ENCODE results near the gene GNPDA1.
"Not testable (repeated sequence)": the region's sequence is repeated elsewhere in the genome, so short reads cannot be mapped to it uniquely, and the experiment has no call there.

GNPDA1 gene

DNA sequence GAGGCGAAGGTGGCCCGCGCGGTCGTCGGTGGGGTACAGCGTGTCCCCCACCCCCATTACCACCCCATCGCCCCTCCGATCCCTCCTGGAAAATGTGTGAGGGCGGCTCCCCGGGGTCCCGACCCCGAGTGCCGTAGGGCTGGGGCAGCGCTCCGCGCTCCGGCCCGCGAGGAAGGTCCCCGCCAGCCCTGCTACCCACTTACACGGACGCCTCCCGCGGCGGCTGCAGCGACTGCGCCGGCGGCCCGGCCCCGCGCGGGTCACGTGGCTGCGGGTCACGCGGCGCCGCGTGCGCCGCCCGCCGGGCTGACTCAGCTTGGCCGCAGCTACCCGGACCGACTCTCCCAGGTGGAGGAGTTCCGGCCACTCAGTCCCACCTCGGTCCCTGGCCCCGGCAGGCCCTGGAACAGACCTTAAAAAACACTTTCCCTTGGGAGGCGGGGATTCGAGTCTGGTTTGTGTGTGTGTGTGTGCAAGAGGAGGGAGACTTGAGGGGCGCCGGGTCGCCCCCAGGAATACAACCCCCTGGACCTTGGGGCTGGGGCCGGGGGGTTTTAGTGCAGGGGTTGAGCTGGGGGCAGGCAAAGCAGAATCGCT is at the start of gene GNPDA1:
TSS of gene GNPDA1 (minus strand) at position 236 of the 597 bp plus-strand sequence. CDS start 992 bp downstream, outside the sequence.
- no peak for DNase-seq (ENCODE audit: low read depth, low spot score)

DNA sequence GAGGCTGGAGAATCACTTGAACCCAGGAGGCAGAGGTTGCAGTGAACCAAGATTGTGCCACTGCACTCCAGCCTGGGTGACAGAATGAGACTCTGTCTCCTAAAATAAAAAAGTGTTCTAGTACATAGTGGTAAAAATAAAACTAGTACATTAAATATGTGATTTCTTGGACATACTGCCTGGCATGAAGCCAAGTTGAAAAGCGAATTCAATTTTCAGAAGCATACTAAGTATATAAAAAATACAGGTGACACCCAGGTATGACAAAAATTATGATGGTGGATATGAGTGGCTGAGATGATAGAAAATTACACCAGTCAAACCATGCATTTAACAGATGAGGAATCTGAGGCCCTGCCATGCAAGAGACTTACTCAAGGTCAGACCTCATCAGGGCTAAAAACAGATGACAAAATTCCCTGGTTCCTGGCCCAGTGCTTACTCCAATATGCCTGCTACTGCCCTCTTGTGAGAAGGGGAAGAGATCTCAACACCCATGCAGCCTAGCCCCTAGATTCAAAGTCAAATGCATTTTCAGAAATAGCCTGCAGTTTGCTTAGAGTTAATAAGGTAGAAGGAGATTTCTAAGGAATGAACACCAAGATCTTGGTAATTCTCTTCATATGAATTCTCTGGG is 46.6 kb upstream of the GNPDA1 start:
- no peak for DNase-seq (ENCODE audit: low read depth, low spot score)

GRCh38 chr5:142057697-142058056 is 44.9 kb upstream of the GNPDA1 start:
- no peak for DNase-seq (ENCODE audit: low read depth, low spot score)

GRCh38 chr5:142056816-142057696 is 44.2 kb upstream of the GNPDA1 start:
- no peak for DNase-seq (ENCODE audit: low read depth, low spot score)

DNA sequence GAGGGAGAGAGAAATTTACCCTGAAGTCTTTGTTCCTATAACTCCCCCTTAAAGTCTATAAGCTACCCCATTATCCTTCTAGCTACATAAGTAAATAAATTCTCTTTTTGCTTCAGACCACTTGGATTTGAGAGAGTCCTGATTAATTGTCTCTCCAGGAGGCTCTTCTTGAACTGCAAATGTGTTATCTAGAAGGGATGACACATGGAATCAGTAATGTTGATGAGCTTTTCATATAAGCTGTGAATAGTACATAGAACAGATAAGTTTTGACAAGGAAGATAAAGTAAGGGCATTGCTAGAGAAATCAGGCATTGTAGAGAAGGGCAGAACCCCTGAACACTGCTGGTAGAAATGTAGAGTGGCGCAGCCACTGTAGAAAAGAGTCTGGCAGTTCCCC is 42.5 kb upstream of the GNPDA1 start:
- no peak for DNase-seq (ENCODE audit: low read depth, low spot score)

- DNase-seq (ENCODE audit: low read depth, low spot score) = no peak
Observed at GRCh38 chr5:142053426-142054151, 40.8 kb upstream of the GNPDA1 start.

DNA sequence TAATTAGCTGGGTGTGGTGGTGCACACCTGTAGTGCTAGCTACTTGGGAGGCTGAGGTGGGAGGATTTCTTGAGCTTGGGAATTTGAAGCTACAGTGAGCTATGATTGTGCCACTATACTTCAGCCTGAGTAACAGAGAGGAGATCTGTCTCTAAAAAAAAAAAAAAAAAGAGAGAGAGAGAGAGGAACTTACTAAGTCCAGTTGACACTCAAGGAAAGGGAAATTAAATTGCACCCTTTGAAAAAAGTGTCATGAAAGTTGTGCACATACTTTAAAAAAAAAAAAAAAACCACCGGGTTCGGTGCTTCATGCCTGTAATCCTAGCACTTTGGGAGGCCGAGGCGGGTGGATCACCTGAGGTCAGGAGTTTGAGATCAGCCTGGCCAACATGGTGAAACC is 39.2 kb upstream of the GNPDA1 start:
- DNase-seq (ENCODE audit: low read depth, low spot score) = not testable (repeated sequence)

GRCh38 chr5:142048272-142048671 is 35.4 kb upstream of the GNPDA1 start:
- DNase-seq (ENCODE audit: low read depth, low spot score) = no peak

- no peak for DNase-seq (ENCODE audit: low read depth, low spot score)
Observed at GRCh38 chr5:142046191-142046590, 33.4 kb upstream of the GNPDA1 start.

- not testable (repeated sequence) for DNase-seq (ENCODE audit: low read depth, low spot score)
Observed at GRCh38 chr5:142040881-142041280, 28.1 kb upstream of the GNPDA1 start.

DNA sequence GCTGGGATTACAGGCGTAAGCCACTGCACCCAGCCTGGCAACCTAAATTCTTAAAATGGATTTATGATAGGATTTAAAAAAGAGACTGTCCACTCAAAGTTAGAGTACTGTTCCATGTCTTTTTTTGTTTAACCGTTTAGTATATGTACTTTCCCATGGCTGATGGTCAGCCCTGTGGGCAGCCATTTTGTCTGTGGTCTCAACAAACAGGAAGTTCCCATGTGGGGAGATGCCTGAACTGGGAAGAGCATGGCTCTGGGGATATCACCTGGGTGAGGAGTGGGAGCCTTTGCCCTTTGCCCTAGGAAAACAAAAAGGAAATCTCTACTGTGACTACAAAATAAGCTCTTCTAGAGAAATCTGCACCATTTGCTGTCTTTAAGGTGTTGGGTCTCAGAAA is 27.5 kb upstream of the GNPDA1 start:
- DNase-seq (ENCODE audit: low read depth, low spot score) = no peak

DNA sequence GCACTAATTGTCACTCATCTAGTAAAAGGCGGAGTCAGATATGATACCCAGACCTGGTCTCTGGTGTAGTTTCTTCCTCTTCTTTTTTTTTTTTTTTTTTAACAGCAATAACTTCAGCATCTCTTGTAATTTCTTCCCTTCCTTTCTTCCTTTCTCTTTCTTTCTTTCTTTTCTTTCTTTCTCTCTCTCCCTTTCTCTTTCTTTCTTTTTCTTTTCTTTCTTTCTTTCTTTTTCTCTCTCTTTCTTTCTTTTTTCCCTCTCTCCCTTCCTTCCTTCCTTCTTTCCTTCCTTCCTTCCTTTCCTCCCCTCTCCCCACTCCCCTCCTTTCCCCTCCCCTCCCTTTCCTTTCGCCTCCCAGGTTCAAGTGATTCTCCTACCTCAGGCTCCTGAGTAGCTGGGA is 25.9 kb upstream of the GNPDA1 start:
- DNase-seq (ENCODE audit: low read depth, low spot score) = no peak

- DNase-seq (ENCODE audit: low read depth, low spot score) = not testable (repeated sequence)
Observed at GRCh38 chr5:142037599-142037998, 24.8 kb upstream of the GNPDA1 start.

DNA sequence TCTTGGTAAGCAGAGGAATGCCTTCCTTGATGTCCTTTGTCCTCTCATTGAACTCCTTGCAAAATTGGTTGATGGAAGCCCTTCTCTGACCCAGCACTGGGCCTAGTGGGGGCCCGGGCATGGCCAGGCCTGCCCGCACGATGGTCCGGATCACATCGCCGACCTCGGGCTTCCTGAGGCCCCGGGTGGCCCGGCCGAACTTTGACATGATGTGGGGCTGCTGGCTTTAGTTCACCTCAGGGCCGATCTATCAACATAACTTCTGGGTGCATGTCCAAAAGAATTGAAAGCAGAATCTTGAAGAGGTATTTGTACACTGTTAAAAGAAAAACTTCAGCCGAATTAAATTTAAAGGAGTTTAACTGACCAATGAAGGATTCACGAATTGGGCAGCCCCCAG is 24.1 kb upstream of the GNPDA1 start:
- DNase-seq (ENCODE audit: low read depth, low spot score) = no peak

- DNase-seq (ENCODE audit: low read depth, low spot score) = no peak
Observed at GRCh38 chr5:142034994-142035393, 22.2 kb upstream of the GNPDA1 start.

- DNase-seq (ENCODE audit: low read depth, low spot score) = not testable (repeated sequence)
Observed at GRCh38 chr5:142033632-142034567, 21.1 kb upstream of the GNPDA1 start.

- no peak for DNase-seq (ENCODE audit: low read depth, low spot score)
Observed at GRCh38 chr5:142032747-142033631, 20.2 kb upstream of the GNPDA1 start.

DNA sequence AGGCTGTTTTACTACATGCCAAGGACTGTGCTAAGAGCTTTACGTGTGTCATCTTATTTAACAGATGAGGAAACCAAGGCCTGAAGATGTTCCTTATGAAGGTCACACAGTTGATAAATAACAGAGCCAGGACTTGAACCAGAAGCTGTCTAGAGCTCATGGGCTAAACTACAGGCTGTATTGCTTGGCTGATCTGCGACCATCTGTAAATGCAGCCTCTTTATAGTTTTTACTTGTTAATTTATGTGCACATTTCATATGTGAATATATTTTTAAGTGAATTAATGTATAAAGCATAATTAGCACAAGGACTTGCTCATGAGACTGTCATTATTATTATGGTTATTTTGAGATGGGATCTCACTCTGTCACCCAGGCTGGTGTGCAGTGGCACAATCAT is 19.3 kb upstream of the GNPDA1 start:
- DNase-seq (ENCODE audit: low read depth, low spot score) = no peak

GRCh38 chr5:142025637-142026036 is 12.8 kb upstream of the GNPDA1 start:
- no peak for DNase-seq (ENCODE audit: low read depth, low spot score)

- peak; percentile 44 for DNase-seq (ENCODE audit: low read depth, low spot score)
Observed at GRCh38 chr5:142024771-142025304, 12.0 kb upstream of the GNPDA1 start.
